NCI-H2171 (cell line): ENCODE results near the gene ERP44.
A peak's percentile ranks its signal among the peaks of the same experiment; 100 is the strongest.
"Not testable (repeated sequence)": the region's sequence is repeated elsewhere in the genome, so short reads cannot be mapped to it uniquely, and the experiment has no call there.

ENCODE experiments used
- DNase-seq: peaks from one replicate; lab custom pipeline; 2025; lab: John Stamatoyannopoulos, UW

The ERP44 gene

GRCh38 chr9:100100146-100100667, 1.4 kb upstream of the ERP44 start:
- no peak for DNase-seq

- no peak for DNase-seq
Observed at GRCh38 chr9:100099722-100100042, 882 bp upstream of the ERP44 start.

GRCh38 chr9:100098046-100098886, 534 bp downstream of the ERP44 start:
- peak; percentile 68 for DNase-seq

- DNase-seq: no peak
Observed at GRCh38 chr9:100096378-100096916, 2.4 kb downstream of the ERP44 start.

- DNase-seq: not testable (repeated sequence)
Observed at GRCh38 chr9:100094411-100094810, 4.4 kb downstream of the ERP44 start.

- DNase-seq: no peak
Observed at GRCh38 chr9:100092066-100092465, 6.7 kb downstream of the ERP44 start.

- DNase-seq: no peak
Observed at GRCh38 chr9:100091650-100092049, 7.2 kb downstream of the ERP44 start.

GRCh38 chr9:100090880-100091279, 7.9 kb downstream of the ERP44 start:
- no peak for DNase-seq

GRCh38 chr9:100088202-100088601, 10.6 kb downstream of the ERP44 start:
- no peak for DNase-seq

- DNase-seq: no peak
Observed at GRCh38 chr9:100087218-100087617, 11.6 kb downstream of the ERP44 start.

GRCh38 chr9:100086097-100086635, 12.6 kb downstream of the ERP44 start:
- no peak for DNase-seq

GRCh38 chr9:100084734-100085133, 14.1 kb downstream of the ERP44 start:
- DNase-seq: no peak

- no peak for DNase-seq
Observed at GRCh38 chr9:100084128-100084453, 14.7 kb downstream of the ERP44 start.

GRCh38 chr9:100083448-100084127, 15.2 kb downstream of the ERP44 start:
- DNase-seq: no peak

- DNase-seq: no peak
Observed at GRCh38 chr9:100082782-100083181, 16.0 kb downstream of the ERP44 start.

- DNase-seq: not testable (repeated sequence)
Observed at GRCh38 chr9:100076256-100076655, 22.5 kb downstream of the ERP44 start.

- DNase-seq: no peak
Observed at GRCh38 chr9:100074989-100075388, 23.8 kb downstream of the ERP44 start.

GRCh38 chr9:100074093-100074492, 24.7 kb downstream of the ERP44 start:
- no peak for DNase-seq

GRCh38 chr9:100072805-100073204, 26.0 kb downstream of the ERP44 start:
- no peak for DNase-seq

- no peak for DNase-seq
Observed at GRCh38 chr9:100071271-100071670, 27.5 kb downstream of the ERP44 start.

GRCh38 chr9:100070104-100071041, 28.4 kb downstream of the ERP44 start:
- DNase-seq: no peak

GRCh38 chr9:100069068-100069467, 29.7 kb downstream of the ERP44 start:
- DNase-seq: not testable (repeated sequence)
